ENCODE results near the gene SLC22A17. TPM values are rescaled to one million over a fixed set of nuclear protein-coding genes. Genes with fewer than 3 reads are reported as not detected.
A peak's percentile ranks its signal among the peaks of the same experiment; 100 is the strongest.

The SLC22A17 gene
- total and polyA plus RNA-seq, 2 of the 13 experiments (the other 11 are each of a cell fraction or from before 2014, with no cell fraction given), result 0.95 to 1.1 TPM

- TF ChIP-seq ZNF574 (CRISPR knock-in tag; IDR thresholded peaks at IDR 0.05), result peak; percentile 34; the same call in 1 of the 2 replicates
- no peak for TF ChIP-seq ZNF12 (CRISPR knock-in tag; IDR thresholded peaks at IDR 0.05)
- TF ChIP-seq, protein P1, sequence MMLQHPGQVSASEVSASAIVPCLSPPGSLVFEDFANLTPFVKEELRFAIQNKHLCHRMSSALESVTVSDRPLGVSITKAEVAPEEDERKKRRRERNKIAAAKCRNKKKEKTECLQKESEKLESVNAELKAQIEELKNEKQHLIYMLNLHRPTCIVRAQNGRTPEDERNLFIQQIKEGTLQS (CRISPR knock-in tag; IDR thresholded peaks at IDR 0.05), result no peak
- no peak for TF ChIP-seq ARID2 (CRISPR knock-in tag; IDR thresholded peaks at IDR 0.05; ENCODE audit: borderline replicate concordance)
- peak; percentile 96 for TF ChIP-seq XRCC5 (optimal IDR thresholded peaks at IDR 0.05; ENCODE audit: low read length)
- peak; percentile 63 for TF ChIP-seq FOSL2 (CRISPR knock-in tag; IDR thresholded peaks at IDR 0.05)
- TF ChIP-seq AFF4 (CRISPR knock-in tag; IDR thresholded peaks at IDR 0.05), result no peak
- TF ChIP-seq ZNF720 (CRISPR knock-in tag; IDR thresholded peaks at IDR 0.05), result no peak
- TF ChIP-seq ELF3 (CRISPR knock-in tag; IDR thresholded peaks at IDR 0.05), result peak; percentile 59; the same call in 1 of the 2 replicates
- no peak for TF ChIP-seq ZNF264 (CRISPR knock-in tag; IDR thresholded peaks at IDR 0.05)
- 0 out of 2 replicates have a peak, but pooled peaks have one; percentile 53 for TF ChIP-seq RFXANK (CRISPR knock-in tag; IDR thresholded peaks at IDR 0.05)
- TF ChIP-seq ZMYM2 (CRISPR knock-in tag; IDR thresholded peaks at IDR 0.05), result no peak
- TF ChIP-seq, protein P2, sequence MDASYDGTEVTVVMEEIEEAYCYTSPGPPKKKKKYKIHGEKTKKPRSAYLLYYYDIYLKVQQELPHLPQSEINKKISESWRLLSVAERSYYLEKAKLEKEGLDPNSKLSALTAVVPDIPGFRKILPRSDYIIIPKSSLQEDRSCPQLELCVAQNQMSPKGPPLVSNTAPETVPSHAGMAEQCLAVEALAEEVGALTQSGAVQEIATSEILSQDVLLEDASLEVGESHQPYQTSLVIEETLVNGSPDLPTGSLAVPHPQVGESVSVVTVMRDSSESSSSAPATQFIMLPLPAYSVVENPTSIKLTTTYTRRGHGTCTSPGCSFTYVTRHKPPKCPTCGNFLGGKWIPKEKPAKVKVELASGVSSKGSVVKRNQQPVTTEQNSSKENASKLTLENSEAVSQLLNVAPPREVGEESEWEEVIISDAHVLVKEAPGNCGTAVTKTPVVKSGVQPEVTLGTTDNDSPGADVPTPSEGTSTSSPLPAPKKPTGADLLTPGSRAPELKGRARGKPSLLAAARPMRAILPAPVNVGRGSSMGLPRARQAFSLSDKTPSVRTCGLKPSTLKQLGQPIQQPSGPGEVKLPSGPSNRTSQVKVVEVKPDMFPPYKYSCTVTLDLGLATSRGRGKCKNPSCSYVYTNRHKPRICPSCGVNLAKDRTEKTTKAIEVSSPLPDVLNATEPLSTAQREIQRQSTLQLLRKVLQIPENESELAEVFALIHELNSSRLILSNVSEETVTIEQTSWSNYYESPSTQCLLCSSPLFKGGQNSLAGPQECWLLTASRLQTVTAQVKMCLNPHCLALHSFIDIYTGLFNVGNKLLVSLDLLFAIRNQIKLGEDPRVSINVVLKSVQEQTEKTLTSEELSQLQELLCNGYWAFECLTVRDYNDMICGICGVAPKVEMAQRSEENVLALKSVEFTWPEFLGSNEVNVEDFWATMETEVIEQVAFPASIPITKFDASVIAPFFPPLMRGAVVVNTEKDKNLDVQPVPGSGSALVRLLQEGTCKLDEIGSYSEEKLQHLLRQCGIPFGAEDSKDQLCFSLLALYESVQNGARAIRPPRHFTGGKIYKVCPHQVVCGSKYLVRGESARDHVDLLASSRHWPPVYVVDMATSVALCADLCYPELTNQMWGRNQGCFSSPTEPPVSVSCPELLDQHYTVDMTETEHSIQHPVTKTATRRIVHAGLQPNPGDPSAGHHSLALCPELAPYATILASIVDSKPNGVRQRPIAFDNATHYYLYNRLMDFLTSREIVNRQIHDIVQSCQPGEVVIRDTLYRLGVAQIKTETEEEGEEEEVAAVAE (CRISPR knock-in tag; IDR thresholded peaks at IDR 0.05; ENCODE audit: borderline replicate concordance), result peak; percentile 74; the same call in 1 of the 2 replicates
- 0 out of 2 replicates have a peak, but pooled peaks have one; percentile 31 for TF ChIP-seq SMAD1 (CRISPR knock-in tag; IDR thresholded peaks at IDR 0.05; ENCODE audit: borderline replicate concordance, low read depth)
- no peak for TF ChIP-seq SKI (IDR thresholded peaks at IDR 0.05; ENCODE audit: partially characterized antibody)
- TF ChIP-seq GLMP (CRISPR knock-in tag; IDR thresholded peaks at IDR 0.05; ENCODE audit: borderline replicate concordance), result no peak
Measured at GRCh38 chr14:23379366-23380196, 26.9 kb upstream of the SLC22A17 start (continued).
